ENCODE data around the gene SMAD6. TPM values are rescaled to one million over a fixed set of nuclear protein-coding genes. Genes with fewer than 3 reads are reported as not detected.

Gene SMAD6
- total RNA-seq, 3 donors from 2014 or later (not counting 1 experiment from before 2014, with no cell fraction given): 0.07 to 0.38 (median 0.09) TPM

DNA sequence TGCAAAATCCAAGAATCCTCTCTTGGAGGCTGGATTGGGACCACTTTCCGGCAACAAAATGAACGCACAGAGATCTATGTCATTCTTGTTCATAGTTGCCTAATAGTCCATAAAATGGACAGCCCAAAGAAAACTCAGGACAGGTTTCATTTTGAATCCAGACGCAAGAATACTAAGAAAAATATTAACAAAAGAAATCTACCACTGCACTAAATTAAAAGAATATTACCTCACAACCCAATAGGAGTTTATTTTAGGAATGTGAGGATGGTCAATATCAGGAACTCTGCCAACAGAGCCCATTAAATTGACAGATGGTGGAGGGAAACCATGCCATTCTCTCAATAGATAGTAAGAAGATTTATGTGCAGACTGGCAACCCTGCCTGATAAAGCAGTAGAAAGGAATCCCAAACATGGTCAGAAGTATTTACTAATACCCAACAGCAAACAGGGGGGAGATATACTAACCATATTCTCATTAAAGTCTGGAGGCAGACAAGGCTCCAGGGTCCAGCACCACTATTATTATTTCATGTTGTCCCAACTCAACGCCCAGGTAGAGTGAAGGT is 127.6 kb downstream of the SMAD6 start:
- 92% methylated on average over 3 of the region's 4 CpGs for WGBS (ENCODE audit: insufficient coverage)
- H3K4me1 ChIP-seq (ENCODE audit: control insufficient read depth, insufficient read depth, low read length): peaks cover 10% of the 10 kb centered on the region
- ATAC-seq (no peak), DNase-seq (no peak)
- Mint-ChIP-seq H3K9me3 (no peaks in the 10 kb centered on the region), H3K27me3 (ENCODE audit: low read depth in 2 of 2) (peaks cover 0 to 10% of the 10 kb centered on the region in 2 donors), H3K36me3 (no peaks in the 10 kb centered on the region), H3K4me1 (no peaks in the 10 kb centered on the region), H3K27ac (no peak overlapping the region), H3K4me3 (no peak overlapping the region)
- no peak overlapping the region for H3K27ac ChIP-seq (ENCODE audit: low read length)
- H3K9me3 ChIP-seq (ENCODE audit: control insufficient read depth, insufficient read depth, low read length): no peaks in the 10 kb centered on the region
- TF ChIP-seq, protein P1, sequence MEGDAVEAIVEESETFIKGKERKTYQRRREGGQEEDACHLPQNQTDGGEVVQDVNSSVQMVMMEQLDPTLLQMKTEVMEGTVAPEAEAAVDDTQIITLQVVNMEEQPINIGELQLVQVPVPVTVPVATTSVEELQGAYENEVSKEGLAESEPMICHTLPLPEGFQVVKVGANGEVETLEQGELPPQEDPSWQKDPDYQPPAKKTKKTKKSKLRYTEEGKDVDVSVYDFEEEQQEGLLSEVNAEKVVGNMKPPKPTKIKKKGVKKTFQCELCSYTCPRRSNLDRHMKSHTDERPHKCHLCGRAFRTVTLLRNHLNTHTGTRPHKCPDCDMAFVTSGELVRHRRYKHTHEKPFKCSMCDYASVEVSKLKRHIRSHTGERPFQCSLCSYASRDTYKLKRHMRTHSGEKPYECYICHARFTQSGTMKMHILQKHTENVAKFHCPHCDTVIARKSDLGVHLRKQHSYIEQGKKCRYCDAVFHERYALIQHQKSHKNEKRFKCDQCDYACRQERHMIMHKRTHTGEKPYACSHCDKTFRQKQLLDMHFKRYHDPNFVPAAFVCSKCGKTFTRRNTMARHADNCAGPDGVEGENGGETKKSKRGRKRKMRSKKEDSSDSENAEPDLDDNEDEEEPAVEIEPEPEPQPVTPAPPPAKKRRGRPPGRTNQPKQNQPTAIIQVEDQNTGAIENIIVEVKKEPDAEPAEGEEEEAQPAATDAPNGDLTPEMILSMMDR (IDR thresholded peaks at IDR 0.05): no peak
- no peaks in the 10 kb centered on the region for H3K27me3 ChIP-seq (ENCODE audit: control insufficient read depth, insufficient read depth, low read length)
- intact Hi-C loops (cut with micrococcal nuclease): no loop called here
- no peak overlapping the region for H3K4me3 ChIP-seq (ENCODE audit: low read length)
- H3K36me3 ChIP-seq (ENCODE audit: control insufficient read depth, insufficient read depth, low read length): no peaks in the 10 kb centered on the region

DNA sequence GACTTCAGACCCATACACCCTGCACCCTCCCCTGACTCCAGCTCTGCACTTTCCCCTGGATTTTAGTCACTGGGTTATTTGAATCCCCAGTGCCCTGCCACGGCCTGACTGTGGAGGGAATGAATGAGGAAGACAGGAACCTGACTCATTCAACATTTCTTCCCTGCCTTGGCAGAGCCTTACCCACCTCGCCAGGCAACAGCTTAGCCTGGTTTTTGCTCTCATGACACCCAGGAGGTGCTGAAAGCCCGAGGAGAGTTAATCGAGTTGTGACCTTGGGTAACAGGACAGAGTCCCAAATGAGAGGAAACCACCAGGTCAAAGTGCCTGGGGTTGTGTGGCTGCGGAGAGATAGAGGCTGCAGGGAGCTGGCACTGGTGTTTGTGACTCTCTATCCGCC is 128.3 kb downstream of the SMAD6 start:
- peaks cover 10% of the 10 kb centered on the region for H3K4me1 ChIP-seq (ENCODE audit: control insufficient read depth, insufficient read depth, low read length)
- H3K27ac ChIP-seq (ENCODE audit: low read length): no peak overlapping the region
- WGBS (ENCODE audit: insufficient coverage): 78% methylated on average over 6 of the region's 6 CpGs
- TF ChIP-seq, protein P1 (IDR thresholded peaks at IDR 0.05): no peak
- no peaks in the 10 kb centered on the region for H3K27me3 ChIP-seq (ENCODE audit: control insufficient read depth, insufficient read depth, low read length)
- H3K9me3 ChIP-seq (ENCODE audit: control insufficient read depth, insufficient read depth, low read length): no peaks in the 10 kb centered on the region
- ATAC-seq (no peak), DNase-seq (no peak)
- H3K36me3 ChIP-seq (ENCODE audit: control insufficient read depth, insufficient read depth, low read length): no peaks in the 10 kb centered on the region
- Mint-ChIP-seq H3K4me1 (no peaks in the 10 kb centered on the region), H3K27ac (no peak overlapping the region), H3K4me3 (no peak overlapping the region), H3K9me3 (no peaks in the 10 kb centered on the region), H3K36me3 (no peaks in the 10 kb centered on the region), H3K27me3 (ENCODE audit: low read depth in 2 of 2) (peaks cover 0 to 10% of the 10 kb centered on the region in 2 donors)
- no peak overlapping the region for H3K4me3 ChIP-seq (ENCODE audit: low read length)
- intact Hi-C loops (cut with micrococcal nuclease): no loop called here

DNA sequence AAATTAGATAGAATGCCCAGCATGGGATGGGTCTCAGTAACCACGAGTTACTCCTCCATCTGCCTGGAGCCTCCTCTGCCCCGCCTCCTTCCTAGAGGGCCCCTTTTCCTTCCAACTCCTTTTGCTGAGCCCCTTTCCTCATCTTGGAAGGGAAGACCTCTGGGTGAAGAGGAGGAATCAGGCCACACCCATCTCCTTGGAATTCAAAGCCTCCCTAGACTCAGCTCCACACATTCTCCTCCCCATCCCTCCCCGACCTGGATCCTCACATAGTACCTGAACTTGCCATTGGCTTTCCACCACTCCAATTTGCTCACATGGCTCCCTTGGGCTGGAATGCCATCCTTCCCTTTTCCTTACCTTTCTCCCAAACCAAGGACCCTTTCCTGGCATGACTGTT is 128.8 kb downstream of the SMAD6 start:
- 77% methylated on average over 3 of the region's 3 CpGs for WGBS (ENCODE audit: insufficient coverage)
- Histone ChIP-seq H3K36me3 (ENCODE audit: control insufficient read depth, insufficient read depth, low read length) (no peaks in the 10 kb centered on the region), H3K9me3 (ENCODE audit: control insufficient read depth, insufficient read depth, low read length) (no peaks in the 10 kb centered on the region), H3K27me3 (ENCODE audit: control insufficient read depth, insufficient read depth, low read length) (no peaks in the 10 kb centered on the region), H3K27ac (ENCODE audit: low read length) (no peak overlapping the region), H3K4me3 (ENCODE audit: low read length) (no peak overlapping the region), H3K4me1 (ENCODE audit: control insufficient read depth, insufficient read depth, low read length) (peaks cover 10% of the 10 kb centered on the region)
- DNase-seq (no peak), ATAC-seq (no peak)
- intact Hi-C loops (cut with micrococcal nuclease): no loop called here
- TF ChIP-seq, protein P1 (IDR thresholded peaks at IDR 0.05): no peak
- no peak overlapping the region for H3K27ac Mint-ChIP-seq
- H3K9me3 Mint-ChIP-seq: no peaks in the 10 kb centered on the region
- H3K4me1 Mint-ChIP-seq: no peaks in the 10 kb centered on the region
- peaks cover 0 to 10% of the 10 kb centered on the region in 2 donors for H3K27me3 Mint-ChIP-seq (ENCODE audit: low read depth in 2 of 2)
- no peaks in the 10 kb centered on the region for H3K36me3 Mint-ChIP-seq
- no peak overlapping the region for H3K4me3 Mint-ChIP-seq

DNA sequence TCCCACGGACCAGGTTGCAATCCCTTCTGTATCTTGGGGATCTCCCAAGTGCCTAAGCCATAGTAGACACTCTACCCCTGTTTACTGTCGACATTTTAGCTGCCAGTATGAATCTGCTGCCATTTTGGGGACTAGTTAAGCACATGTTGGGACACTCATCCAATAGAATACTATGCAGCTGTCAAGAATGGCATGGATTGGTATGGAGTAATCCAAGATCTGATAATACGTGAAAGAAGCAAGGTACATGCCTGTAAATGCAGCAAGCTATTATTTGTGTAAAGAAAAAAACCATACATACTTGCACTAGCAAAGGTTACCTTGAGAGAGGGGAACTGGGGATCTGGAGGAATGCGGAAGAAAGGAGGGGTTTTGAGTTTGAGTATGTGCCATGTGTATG is 129.3 kb downstream of the SMAD6 start:
- no peak overlapping the region for H3K4me3 Mint-ChIP-seq
- H3K27ac Mint-ChIP-seq: no peak overlapping the region
- Histone ChIP-seq H3K36me3 (ENCODE audit: control insufficient read depth, insufficient read depth, low read length) (no peaks in the 10 kb centered on the region), H3K27me3 (ENCODE audit: control insufficient read depth, insufficient read depth, low read length) (no peaks in the 10 kb centered on the region), H3K4me3 (ENCODE audit: low read length) (no peak overlapping the region), H3K4me1 (ENCODE audit: control insufficient read depth, insufficient read depth, low read length) (peaks cover 10% of the 10 kb centered on the region), H3K9me3 (ENCODE audit: control insufficient read depth, insufficient read depth, low read length) (no peaks in the 10 kb centered on the region), H3K27ac (ENCODE audit: low read length) (no peak overlapping the region)
- 85% methylated on average over 3 of the region's 4 CpGs for WGBS (ENCODE audit: insufficient coverage)
- intact Hi-C loops (cut with micrococcal nuclease): no loop called here
- H3K9me3 Mint-ChIP-seq: no peaks in the 10 kb centered on the region
- DNase-seq (no peak), ATAC-seq (no peak)
- peaks cover 0 to 10% of the 10 kb centered on the region in 2 donors for H3K27me3 Mint-ChIP-seq (ENCODE audit: low read depth in 2 of 2)
- TF ChIP-seq, protein P1 (IDR thresholded peaks at IDR 0.05): no peak
- no peaks in the 10 kb centered on the region for H3K4me1 Mint-ChIP-seq
- H3K36me3 Mint-ChIP-seq: no peaks in the 10 kb centered on the region

Measured in natural killer cell (primary cell).